Hindlimb muscle (tissue), 1 donor: ENCODE data around the gene RAB3C. TPM values are rescaled to one million over a fixed set of nuclear protein-coding genes. Genes with fewer than 3 reads are reported as not detected.
A peak's percentile ranks its signal among the peaks of the same experiment; 100 is the strongest.

Source experiments
- DNase-seq: peaks from one replicate; pipeline ENCODE4 v3.0.0-alpha.2; 2013
- polyA plus RNA-seq: library from polyadenylated mRNA; unstranded; fragments of 120-200 nt; gene quantifications from one replicate; pipeline ENCODE4 v1.2.1, GENCODE V29; 2013; ENCODE audit not compliant: insufficient read length

The RAB3C gene
- polyA plus RNA-seq, 1 donor, result 0.43 TPM

- DNase-seq, result no peak
Measured at GRCh38 chr5:58775701-58776262, 192.9 kb downstream of the RAB3C start.

- no peak for DNase-seq
Measured at GRCh38 chr5:58776559-58776958, 193.7 kb downstream of the RAB3C start.

GRCh38 chr5:58778888-58779287, 196.0 kb downstream of the RAB3C start:
- no peak for DNase-seq

- DNase-seq, result no peak
Measured at GRCh38 chr5:58786035-58786434, 203.2 kb downstream of the RAB3C start.

- no peak for DNase-seq
Measured at GRCh38 chr5:58786711-58787303, 203.9 kb downstream of the RAB3C start.

- no peak for DNase-seq
Measured at GRCh38 chr5:58787987-58788386, 205.1 kb downstream of the RAB3C start.

- no peak for DNase-seq
Measured at GRCh38 chr5:58793888-58794657, 211.2 kb downstream of the RAB3C start.

GRCh38 chr5:58794875-58795274, 212.0 kb downstream of the RAB3C start:
- no peak for DNase-seq

- no peak for DNase-seq
Measured at GRCh38 chr5:58795327-58795726, 212.5 kb downstream of the RAB3C start.

- no peak for DNase-seq
Measured at GRCh38 chr5:58797021-58797420, 214.1 kb downstream of the RAB3C start.

GRCh38 chr5:58800356-58800755, 217.5 kb downstream of the RAB3C start:
- DNase-seq, result no peak

GRCh38 chr5:58800861-58801540, 218.1 kb downstream of the RAB3C start:
- DNase-seq, result no peak

- no peak for DNase-seq
Measured at GRCh38 chr5:58803056-58803455, 220.2 kb downstream of the RAB3C start.

- DNase-seq, result no peak
Measured at GRCh38 chr5:58804291-58804690, 221.4 kb downstream of the RAB3C start.

- DNase-seq, result no peak
Measured at GRCh38 chr5:58810086-58810485, 227.2 kb downstream of the RAB3C start.

GRCh38 chr5:58813855-58814254, 231.0 kb downstream of the RAB3C start:
- DNase-seq, result no peak

- no peak for DNase-seq
Measured at GRCh38 chr5:58816181-58816731, 233.4 kb downstream of the RAB3C start.

- no peak for DNase-seq
Measured at GRCh38 chr5:58818465-58818864, 235.6 kb downstream of the RAB3C start.

- no peak for DNase-seq
Measured at GRCh38 chr5:58825441-58825840, 242.6 kb downstream of the RAB3C start.

- no peak for DNase-seq
Measured at GRCh38 chr5:58825899-58826298, 243.0 kb downstream of the RAB3C start.

- peak; percentile 12 for DNase-seq
Measured at GRCh38 chr5:58827463-58827862, 244.6 kb downstream of the RAB3C start.

GRCh38 chr5:58828258-58828657, 245.4 kb downstream of the RAB3C start:
- DNase-seq, result peak; percentile 32
